Activated CD4-positive, alpha-beta T cell treated with anti-CD3 and anti-CD28 coated beads, Interleukin-2, amount 50 U/mL, for 24 hours (primary cell): ENCODE data around the gene HPS1.

Experiments used
- DNase-seq, 2 donors: peaks; one replicate each; pipeline ENCODE4 v3.0.0-alpha.2; 2020; ENCODE audit warnings: low read depth in 1 of 2, low spot score in 1 of 2

The HPS1 gene

GRCh38 chr10:98367604-98368451, 78.9 kb downstream of the HPS1 start:
- DNase-seq: no peak
